Prostate gland (tissue), 2 donors: ENCODE measurements around the gene TMEM223.

ENCODE experiments used
- CTCF ChIP-seq, 4 experiments: fragments of 200-600 bp in 2 of 4; fragments of 450-650 bp in 2 of 4; sonication (generic) in 2 of 4; IDR thresholded peaks; 1 replicate in 3 of 4; 2 replicates in 1 of 4; pipeline ENCODE4 v1.5.1; 2016 to 2019; ENCODE audit warnings: antibody characterized with exemption in 4 of 4, mild to moderate bottlenecking in 2 of 4, moderate library complexity in 2 of 4
- POLR2AphosphoS5 ChIP-seq: sonication (generic); formaldehyde crosslinking; IDR thresholded peaks from one replicate; pipeline ENCODE4 v1.6.1; 2017; ENCODE audit warnings: antibody characterized with exemption

GRCh38 chr11:62831520-62832335, 39.9 kb upstream of the TMEM223 start, which contains the start of gene STX5:
- TF ChIP-seq POLR2AphosphoS5 (peak; percentile 96), CTCF (IDR thresholded peaks at IDR 0.05) (peak in 1 of 4 experiments; percentile 3)
